ENCODE data around the gene AP2M1. TPM values are rescaled to one million over a fixed set of nuclear protein-coding genes. Genes with fewer than 3 reads are reported as not detected.

The AP2M1 gene
- total and polyA plus RNA-seq, 2 of the 13 experiments (the other 11 are each of a cell fraction or from before 2014, with no cell fraction given), result 126 to 146 TPM

DNA sequence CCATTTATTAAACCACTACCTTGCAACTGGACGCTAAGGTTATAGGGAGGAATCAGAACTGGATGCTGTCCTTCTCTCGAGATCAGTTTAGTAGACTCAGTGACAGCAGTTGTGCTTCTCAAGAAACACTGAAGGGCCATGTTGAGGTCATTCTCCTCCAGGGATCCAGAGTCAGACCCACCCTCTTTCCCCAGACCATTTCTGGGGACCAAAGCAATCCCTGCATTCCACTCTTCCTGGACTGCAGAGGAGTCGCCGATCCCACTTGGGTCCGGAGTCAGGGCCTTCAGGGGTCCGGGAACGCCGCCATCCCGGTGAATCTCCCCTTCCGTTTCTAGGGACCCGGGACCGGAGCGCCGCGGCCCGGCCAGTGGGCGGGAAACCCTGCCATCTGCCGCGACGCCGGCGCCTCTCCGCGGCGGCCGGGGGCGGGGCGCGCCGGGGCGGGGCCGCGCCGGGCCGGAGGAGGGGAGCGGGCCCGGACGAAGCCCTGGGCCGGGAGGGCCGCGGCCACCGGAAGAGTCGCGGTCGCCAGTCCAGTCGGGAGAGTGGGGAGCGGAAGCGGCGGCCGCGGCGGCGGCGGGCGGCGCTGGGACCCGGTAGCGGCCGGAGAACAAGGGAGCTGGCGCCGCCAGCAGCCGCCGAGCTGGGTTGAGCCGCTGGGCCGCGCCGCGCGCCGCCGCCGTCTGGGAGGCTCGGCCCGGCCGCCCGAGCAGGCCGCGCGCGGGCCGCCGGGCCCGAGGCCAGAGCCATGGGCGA is 19.6 kb upstream of the AP2M1 start, which contains the start of gene DVL3 (continued):
- TF ChIP-seq, protein P1, sequence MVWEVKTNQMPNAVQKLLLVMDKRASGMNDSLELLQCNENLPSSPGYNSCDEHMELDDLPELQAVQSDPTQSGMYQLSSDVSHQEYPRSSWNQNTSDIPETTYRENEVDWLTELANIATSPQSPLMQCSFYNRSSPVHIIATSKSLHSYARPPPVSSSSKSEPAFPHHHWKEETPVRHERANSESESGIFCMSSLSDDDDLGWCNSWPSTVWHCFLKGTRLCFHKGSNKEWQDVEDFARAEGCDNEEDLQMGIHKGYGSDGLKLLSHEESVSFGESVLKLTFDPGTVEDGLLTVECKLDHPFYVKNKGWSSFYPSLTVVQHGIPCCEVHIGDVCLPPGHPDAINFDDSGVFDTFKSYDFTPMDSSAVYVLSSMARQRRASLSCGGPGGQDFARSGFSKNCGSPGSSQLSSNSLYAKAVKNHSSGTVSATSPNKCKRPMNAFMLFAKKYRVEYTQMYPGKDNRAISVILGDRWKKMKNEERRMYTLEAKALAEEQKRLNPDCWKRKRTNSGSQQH (CRISPR knock-in tag; IDR thresholded peaks at IDR 0.05; ENCODE audit: low read depth), result peak; percentile 69; the same call in 1 of the 2 replicates
- TF ChIP-seq ZNF709 (CRISPR knock-in tag; IDR thresholded peaks at IDR 0.05) (no peak), ZNF878 (CRISPR knock-in tag; IDR thresholded peaks at IDR 0.05) (no peak), FOSL2 (CRISPR knock-in tag; IDR thresholded peaks at IDR 0.05) (peak; percentile 13; the same call in 1 of the 2 replicates), KDM1A (CRISPR knock-in tag; IDR thresholded peaks at IDR 0.05) (no peak), ZNF225 (CRISPR knock-in tag; IDR thresholded peaks at IDR 0.05) (no peak), ATF7 (IDR thresholded peaks at IDR 0.05) (no peak), ATF7 (CRISPR knock-in tag; IDR thresholded peaks at IDR 0.05) (no peak), MED1 (CRISPR knock-in tag; IDR thresholded peaks at IDR 0.05) (peak; percentile 36; the same call in 1 of the 2 replicates), PHB2 (IDR thresholded peaks at IDR 0.05; ENCODE audit: partially characterized antibody) (no peak), SALL1 (CRISPR knock-in tag; IDR thresholded peaks at IDR 0.05) (0 out of 2 replicates have a peak, but pooled peaks have one; percentile 9), SNAPC2 (CRISPR knock-in tag; IDR thresholded peaks at IDR 0.05) (no peak)
- TF ChIP-seq, protein P2, sequence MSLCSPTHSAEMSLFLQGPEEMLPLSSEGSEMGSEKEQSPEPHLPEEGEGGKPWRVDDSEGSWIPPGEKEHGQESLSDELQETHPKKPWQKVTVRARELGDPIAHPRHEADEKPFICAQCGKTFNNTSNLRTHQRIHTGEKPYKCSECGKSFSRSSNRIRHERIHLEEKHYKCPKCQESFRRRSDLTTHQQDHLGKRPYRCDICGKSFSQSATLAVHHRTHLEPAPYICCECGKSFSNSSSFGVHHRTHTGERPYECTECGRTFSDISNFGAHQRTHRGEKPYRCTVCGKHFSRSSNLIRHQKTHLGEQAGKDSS (CRISPR knock-in tag; IDR thresholded peaks at IDR 0.05; ENCODE audit: borderline replicate concordance, low read depth), result no peak
- TF ChIP-seq, protein P3, sequence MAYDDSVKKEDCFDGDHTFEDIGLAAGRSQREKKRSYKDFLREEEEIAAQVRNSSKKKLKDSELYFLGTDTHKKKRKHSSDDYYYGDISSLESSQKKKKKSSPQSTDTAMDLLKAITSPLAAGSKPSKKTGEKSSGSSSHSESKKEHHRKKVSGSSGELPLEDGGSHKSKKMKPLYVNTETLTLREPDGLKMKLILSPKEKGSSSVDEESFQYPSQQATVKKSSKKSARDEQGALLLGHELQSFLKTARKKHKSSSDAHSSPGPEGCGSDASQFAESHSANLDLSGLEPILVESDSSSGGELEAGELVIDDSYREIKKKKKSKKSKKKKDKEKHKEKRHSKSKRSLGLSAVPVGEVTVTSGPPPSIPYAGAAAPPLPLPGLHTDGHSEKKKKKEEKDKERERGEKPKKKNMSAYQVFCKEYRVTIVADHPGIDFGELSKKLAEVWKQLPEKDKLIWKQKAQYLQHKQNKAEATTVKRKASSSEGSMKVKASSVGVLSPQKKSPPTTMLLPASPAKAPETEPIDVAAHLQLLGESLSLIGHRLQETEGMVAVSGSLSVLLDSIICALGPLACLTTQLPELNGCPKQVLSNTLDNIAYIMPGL (CRISPR knock-in tag; IDR thresholded peaks at IDR 0.05; ENCODE audit: borderline replicate concordance in 1 of 2, low read depth in 1 of 2), result no peak
- TF ChIP-seq, protein P4, sequence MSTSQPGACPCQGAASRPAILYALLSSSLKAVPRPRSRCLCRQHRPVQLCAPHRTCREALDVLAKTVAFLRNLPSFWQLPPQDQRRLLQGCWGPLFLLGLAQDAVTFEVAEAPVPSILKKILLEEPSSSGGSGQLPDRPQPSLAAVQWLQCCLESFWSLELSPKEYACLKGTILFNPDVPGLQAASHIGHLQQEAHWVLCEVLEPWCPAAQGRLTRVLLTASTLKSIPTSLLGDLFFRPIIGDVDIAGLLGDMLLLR (CRISPR knock-in tag; IDR thresholded peaks at IDR 0.05), result no peak
- TF ChIP-seq, protein P5, sequence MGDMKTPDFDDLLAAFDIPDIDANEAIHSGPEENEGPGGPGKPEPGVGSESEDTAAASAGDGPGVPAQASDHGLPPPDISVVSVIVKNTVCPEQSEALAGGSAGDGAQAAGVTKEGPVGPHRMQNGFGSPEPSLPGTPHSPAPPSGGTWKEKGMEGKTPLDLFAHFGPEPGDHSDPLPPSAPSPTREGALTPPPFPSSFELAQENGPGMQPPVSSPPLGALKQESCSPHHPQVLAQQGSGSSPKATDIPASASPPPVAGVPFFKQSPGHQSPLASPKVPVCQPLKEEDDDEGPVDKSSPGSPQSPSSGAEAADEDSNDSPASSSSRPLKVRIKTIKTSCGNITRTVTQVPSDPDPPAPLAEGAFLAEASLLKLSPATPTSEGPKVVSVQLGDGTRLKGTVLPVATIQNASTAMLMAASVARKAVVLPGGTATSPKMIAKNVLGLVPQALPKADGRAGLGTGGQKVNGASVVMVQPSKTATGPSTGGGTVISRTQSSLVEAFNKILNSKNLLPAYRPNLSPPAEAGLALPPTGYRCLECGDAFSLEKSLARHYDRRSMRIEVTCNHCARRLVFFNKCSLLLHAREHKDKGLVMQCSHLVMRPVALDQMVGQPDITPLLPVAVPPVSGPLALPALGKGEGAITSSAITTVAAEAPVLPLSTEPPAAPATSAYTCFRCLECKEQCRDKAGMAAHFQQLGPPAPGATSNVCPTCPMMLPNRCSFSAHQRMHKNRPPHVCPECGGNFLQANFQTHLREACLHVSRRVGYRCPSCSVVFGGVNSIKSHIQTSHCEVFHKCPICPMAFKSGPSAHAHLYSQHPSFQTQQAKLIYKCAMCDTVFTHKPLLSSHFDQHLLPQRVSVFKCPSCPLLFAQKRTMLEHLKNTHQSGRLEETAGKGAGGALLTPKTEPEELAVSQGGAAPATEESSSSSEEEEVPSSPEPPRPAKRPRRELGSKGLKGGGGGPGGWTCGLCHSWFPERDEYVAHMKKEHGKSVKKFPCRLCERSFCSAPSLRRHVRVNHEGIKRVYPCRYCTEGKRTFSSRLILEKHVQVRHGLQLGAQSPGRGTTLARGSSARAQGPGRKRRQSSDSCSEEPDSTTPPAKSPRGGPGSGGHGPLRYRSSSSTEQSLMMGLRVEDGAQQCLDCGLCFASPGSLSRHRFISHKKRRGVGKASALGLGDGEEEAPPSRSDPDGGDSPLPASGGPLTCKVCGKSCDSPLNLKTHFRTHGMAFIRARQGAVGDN (CRISPR knock-in tag; IDR thresholded peaks at IDR 0.05), result peak; percentile 57; the same call in 1 of the 2 replicates
- TF ChIP-seq, protein P6, sequence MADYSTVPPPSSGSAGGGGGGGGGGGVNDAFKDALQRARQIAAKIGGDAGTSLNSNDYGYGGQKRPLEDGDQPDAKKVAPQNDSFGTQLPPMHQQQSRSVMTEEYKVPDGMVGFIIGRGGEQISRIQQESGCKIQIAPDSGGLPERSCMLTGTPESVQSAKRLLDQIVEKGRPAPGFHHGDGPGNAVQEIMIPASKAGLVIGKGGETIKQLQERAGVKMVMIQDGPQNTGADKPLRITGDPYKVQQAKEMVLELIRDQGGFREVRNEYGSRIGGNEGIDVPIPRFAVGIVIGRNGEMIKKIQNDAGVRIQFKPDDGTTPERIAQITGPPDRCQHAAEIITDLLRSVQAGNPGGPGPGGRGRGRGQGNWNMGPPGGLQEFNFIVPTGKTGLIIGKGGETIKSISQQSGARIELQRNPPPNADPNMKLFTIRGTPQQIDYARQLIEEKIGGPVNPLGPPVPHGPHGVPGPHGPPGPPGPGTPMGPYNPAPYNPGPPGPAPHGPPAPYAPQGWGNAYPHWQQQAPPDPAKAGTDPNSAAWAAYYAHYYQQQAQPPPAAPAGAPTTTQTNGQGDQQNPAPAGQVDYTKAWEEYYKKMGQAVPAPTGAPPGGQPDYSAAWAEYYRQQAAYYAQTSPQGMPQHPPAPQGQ (CRISPR knock-in tag; IDR thresholded peaks at IDR 0.05; ENCODE audit: borderline replicate concordance), result no peak
